Type B pancreatic cell (in vitro differentiated cells): ENCODE results near the gene FOS. TPM values are rescaled to one million over a fixed set of nuclear protein-coding genes. Genes with fewer than 3 reads are reported as not detected.

Experiments used
- DNase-seq: peaks from one replicate; pipeline ENCODE4 v3.0.0; 2021; ENCODE audit warnings: mixed read lengths; ENCODE audit not compliant: unreplicated experiment; ENCODE audit errors: extremely low spot score
- H3K27ac Mint-ChIP-seq: 2 replicates; pipeline ENCODE4 v1.8.0; 2021; ENCODE audit warnings: mild to moderate bottlenecking, mixed read lengths
- H3K27me3 Mint-ChIP-seq: 2 replicates; pipeline ENCODE4 v1.8.0; 2021; ENCODE audit warnings: mixed read lengths
- H3K36me3 Mint-ChIP-seq: 2 replicates; pipeline ENCODE4 v1.8.0; 2021; ENCODE audit warnings: mixed read lengths
- H3K4me1 Mint-ChIP-seq: one replicate; pipeline ENCODE4 v1.8.0; 2021; ENCODE audit warnings: mixed read lengths; ENCODE audit not compliant: unreplicated experiment
- H3K4me3 Mint-ChIP-seq: 2 replicates; pipeline ENCODE4 v1.8.0; 2021; ENCODE audit warnings: mild to moderate bottlenecking, mixed read lengths
- H3K9me3 Mint-ChIP-seq: 2 replicates; pipeline ENCODE4 v1.8.0; 2021; ENCODE audit warnings: mixed read lengths
- long read RNA-seq: library from polyadenylated mRNA; unstranded; transcript quantifications from one replicate; pipeline ENCODE4 v2.0.0, GENCODE V29; 2020
- total RNA-seq: library from RNA; stranded (reverse); gene quantifications from 2 replicates; pipeline ENCODE4 v1.2.1, GENCODE V29; 2021; ENCODE audit warnings: low replicate concordance
- TF ChIP-seq, protein P1 (sequence below): fragments of 200-600 bp; sonication (generic); conservative IDR thresholded peaks from 2 replicates; pipeline ENCODE4 v1.5.0; 2021; ENCODE audit warnings: antibody characterized with exemption, mild to moderate bottlenecking

Gene FOS
- 214 and 974 TPM in 2 replicates for total RNA-seq
- long read RNA-seq, transcript FOS-201 (4 exons, 2,158 nt), result major isoform, 710 of 884 reads
- long read RNA-seq, transcript FOS-204 (2 exons, 796 nt), result minor isoform, 15 of 884 reads
- long read RNA-seq, transcript FOS-208 (3 exons, 1,496 nt), result minor isoform, 30 of 884 reads
- long read RNA-seq, transcript FOS-206 (2 exons, 1,280 nt), result minor isoform, 27 of 884 reads
- long read RNA-seq, partial matches to known transcripts, result 1 of 884 reads
- long read RNA-seq, other reads (novel, unspliced or antisense), result 84 of 884 reads

GRCh38 chr14:75278422-75279152 lies at the start of gene FOS:
Gene FOS (plus strand): TSS chr14:75278828. CDS start chr14:75278983, 155 bp downstream.
- peak within 1 kb of the TSS; percentile 99 for H3K27ac Mint-ChIP-seq
- H3K4me1 Mint-ChIP-seq, result peaks cover 46% of the 10 kb centered on the region
- H3K27me3 Mint-ChIP-seq, result peaks cover 51% of the 10 kb centered on the region

GRCh38 chr14:75229661-75230139 lies 48.9 kb upstream of the FOS start:
- no peak overlapping the region for H3K4me3 Mint-ChIP-seq
- TF ChIP-seq, protein P1, sequence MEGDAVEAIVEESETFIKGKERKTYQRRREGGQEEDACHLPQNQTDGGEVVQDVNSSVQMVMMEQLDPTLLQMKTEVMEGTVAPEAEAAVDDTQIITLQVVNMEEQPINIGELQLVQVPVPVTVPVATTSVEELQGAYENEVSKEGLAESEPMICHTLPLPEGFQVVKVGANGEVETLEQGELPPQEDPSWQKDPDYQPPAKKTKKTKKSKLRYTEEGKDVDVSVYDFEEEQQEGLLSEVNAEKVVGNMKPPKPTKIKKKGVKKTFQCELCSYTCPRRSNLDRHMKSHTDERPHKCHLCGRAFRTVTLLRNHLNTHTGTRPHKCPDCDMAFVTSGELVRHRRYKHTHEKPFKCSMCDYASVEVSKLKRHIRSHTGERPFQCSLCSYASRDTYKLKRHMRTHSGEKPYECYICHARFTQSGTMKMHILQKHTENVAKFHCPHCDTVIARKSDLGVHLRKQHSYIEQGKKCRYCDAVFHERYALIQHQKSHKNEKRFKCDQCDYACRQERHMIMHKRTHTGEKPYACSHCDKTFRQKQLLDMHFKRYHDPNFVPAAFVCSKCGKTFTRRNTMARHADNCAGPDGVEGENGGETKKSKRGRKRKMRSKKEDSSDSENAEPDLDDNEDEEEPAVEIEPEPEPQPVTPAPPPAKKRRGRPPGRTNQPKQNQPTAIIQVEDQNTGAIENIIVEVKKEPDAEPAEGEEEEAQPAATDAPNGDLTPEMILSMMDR, result no peak
- peak overlapping the region; percentile 95 for H3K27ac Mint-ChIP-seq
- no peak for DNase-seq
- peaks cover 5% of the 10 kb centered on the region for H3K9me3 Mint-ChIP-seq
- H3K36me3 Mint-ChIP-seq, result no peaks in the 10 kb centered on the region
- peaks cover 11% of the 10 kb centered on the region for H3K4me1 Mint-ChIP-seq
- H3K27me3 Mint-ChIP-seq, result no peaks in the 10 kb centered on the region

More at GRCh38 chr14:75278422-75279152, at the start of gene FOS:
- Mint-ChIP-seq H3K36me3 (peaks cover 30% of the 10 kb centered on the region), H3K4me3 (peak within 1 kb of the TSS; percentile 91), H3K9me3 (no peaks in the 10 kb centered on the region)
- TF ChIP-seq, protein P1, result no peak
- peak; percentile 90 for DNase-seq

GRCh38 chr14:75230140-75230792 lies 48.4 kb upstream of the FOS start:
- Mint-ChIP-seq H3K36me3 (no peaks in the 10 kb centered on the region), H3K4me3 (no peak overlapping the region), H3K9me3 (peaks cover 5% of the 10 kb centered on the region), H3K27me3 (no peaks in the 10 kb centered on the region), H3K4me1 (peaks cover 12% of the 10 kb centered on the region), H3K27ac (peak overlapping the region; percentile 95)
- DNase-seq, result no peak
- TF ChIP-seq, protein P1, result peak; percentile 59

GRCh38 chr14:75231320-75231719 lies 47.3 kb upstream of the FOS start:
- Mint-ChIP-seq H3K27ac (peak overlapping the region; percentile 95), H3K27me3 (no peaks in the 10 kb centered on the region), H3K36me3 (no peaks in the 10 kb centered on the region), H3K4me1 (peaks cover 12% of the 10 kb centered on the region), H3K4me3 (no peak overlapping the region), H3K9me3 (peaks cover 5% of the 10 kb centered on the region)
- DNase-seq, result no peak
- TF ChIP-seq, protein P1, result no peak

- no peak for DNase-seq
- peak overlapping the region; percentile 12 for H3K27ac Mint-ChIP-seq
- no peak overlapping the region for H3K4me3 Mint-ChIP-seq
- H3K9me3 Mint-ChIP-seq, result peaks cover 5% of the 10 kb centered on the region
- H3K27me3 Mint-ChIP-seq, result no peaks in the 10 kb centered on the region
- peaks cover 12% of the 10 kb centered on the region for H3K4me1 Mint-ChIP-seq
- no peaks in the 10 kb centered on the region for H3K36me3 Mint-ChIP-seq
- TF ChIP-seq, protein P1, result no peak
Observed at GRCh38 chr14:75232191-75232590, 46.4 kb upstream of the FOS start.
